ENCODE results near the gene NKX1-2.

NKX1-2 gene

DNA sequence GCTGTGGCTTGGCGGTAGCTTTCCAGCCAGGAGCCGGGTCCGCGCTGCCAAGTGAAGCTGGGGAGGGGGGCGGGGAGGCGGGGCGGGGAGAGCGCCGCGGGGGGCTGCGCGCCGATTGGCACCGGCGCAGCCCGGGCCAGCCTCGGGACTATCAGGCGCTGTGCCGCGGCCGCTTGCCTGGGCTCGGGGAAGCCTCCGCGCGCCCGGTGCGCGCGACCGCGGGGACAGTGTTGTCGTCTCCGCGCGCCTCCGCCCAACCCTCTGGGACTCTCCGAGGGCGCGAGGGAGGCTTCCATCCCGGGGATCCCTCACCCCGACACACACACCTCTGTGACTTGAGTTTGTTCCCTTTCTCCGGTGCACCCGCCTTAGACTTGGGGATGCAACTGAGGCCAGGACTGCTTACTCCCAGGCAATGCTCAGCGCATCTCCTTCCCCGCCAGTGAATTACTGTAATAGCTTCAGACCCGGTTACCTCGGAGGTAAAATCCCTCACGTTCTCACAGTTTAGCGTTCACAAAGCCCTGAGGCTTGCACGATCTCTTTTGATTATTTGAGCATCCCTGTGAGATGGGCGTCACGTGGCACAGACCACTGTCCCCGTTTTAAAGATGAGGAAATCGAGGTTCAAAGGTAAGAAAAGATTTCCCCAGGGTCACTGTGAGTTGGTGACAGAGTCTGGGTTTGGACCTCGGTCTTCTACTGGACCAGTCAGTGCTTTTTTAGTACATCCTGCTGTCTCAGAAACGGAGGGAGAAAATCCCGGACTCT is at the start of gene NKX1-2:
NKX1-2 (minus strand) TSS at position 24 of the 771 bp plus-strand sequence. CDS start 92 bp downstream, outside the sequence.
- DNase-seq (ENCODE audit: low read depth) = no peak

DNA sequence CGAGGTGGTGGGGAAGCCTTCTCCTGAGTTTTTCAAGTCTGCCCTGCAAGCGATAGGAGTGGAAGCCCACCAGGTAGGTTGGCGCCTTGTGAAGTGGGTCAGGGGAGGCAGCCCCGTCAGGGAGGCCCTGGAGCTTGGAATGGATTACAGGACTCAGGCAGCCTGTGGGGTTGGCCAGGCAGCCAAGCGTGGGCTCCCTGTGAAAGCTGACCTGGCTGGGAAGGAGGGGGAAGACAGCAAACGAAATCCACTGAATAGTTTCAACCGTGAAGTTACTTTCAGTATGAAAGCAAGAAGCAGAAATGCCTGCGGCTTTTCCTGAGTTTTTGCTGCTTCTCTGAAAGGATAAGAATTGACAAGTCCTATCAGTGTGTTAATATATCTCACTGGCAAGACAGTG is 48.2 kb upstream of the NKX1-2 start:
- DNase-seq (ENCODE audit: low read depth) = no peak

DNA sequence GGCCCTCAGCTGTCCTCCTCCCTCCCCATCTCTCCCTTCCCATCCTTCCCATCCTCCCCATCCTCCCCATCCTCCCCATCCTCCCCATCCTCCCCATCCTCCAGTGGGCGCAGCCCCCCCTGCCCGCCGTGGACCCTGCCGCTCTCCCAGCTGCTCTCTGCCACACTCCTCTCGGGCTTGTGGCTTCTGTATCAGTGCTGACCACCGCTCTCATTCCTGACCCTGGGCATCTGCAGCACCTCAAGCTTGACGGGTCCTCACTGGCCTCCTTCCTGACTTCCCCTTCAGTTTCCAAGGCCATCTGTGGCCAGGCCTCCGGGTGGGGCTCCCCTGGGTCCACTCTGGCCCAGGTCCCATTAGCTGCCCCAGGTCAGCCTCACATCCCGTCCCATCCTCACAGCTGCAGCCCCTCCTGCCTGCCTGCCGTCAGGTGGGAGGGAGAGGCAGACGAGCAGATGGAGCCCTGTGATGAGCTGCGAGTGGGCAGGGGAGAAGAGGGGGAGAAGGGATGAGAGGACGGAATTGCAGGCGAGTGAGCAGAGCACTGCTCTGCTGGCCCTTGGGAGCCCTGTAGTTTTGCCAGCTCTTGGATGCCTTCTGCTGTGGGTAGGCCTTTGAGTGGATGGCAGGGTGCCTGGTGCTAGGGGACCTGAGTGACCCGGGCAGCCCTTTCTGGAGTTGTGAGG is 47.5 kb upstream of the NKX1-2 start:
- no peak for DNase-seq (ENCODE audit: low read depth)

DNA sequence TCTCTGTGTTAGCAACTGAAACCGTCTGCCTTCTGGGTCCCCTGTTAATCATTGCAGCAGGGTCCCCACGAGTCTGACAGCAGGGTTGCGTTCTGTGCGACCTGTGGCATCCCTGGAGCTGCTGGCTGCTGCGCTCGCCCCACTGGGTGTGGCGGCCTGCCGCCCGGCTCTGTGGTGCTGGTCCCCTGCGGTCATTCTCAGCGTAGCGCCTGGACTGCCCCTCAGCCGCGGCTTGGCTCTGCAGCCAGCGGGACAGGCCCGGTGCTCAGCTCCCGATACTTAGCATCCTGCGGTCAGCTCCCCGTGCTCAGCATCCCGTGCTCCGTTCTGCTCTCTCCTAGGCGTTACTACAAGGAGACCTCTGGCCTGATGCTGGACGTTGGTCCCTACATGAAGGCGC is 46.8 kb upstream of the NKX1-2 start:
- no peak for DNase-seq (ENCODE audit: low read depth)

DNA sequence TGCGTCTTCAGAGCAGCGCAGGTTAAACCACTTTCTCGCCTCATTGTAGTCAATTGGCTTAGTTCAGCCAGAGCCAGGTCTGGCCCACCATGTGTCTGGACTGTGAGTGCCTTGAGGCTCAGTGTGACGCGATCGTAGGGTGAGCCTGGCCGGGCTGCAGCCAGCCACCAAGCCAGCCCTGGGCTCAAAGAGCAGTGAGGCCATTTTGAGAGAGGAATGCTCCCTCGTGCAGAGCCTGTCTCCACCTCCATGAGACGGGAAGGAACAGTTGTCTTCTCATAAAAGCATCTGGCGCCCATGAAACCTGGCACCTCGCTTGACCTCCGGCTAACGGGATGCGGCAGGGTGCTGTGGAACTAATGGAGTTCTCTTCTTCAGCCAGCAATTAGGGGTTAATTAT is 46.3 kb upstream of the NKX1-2 start:
- no peak for DNase-seq (ENCODE audit: low read depth)

DNA sequence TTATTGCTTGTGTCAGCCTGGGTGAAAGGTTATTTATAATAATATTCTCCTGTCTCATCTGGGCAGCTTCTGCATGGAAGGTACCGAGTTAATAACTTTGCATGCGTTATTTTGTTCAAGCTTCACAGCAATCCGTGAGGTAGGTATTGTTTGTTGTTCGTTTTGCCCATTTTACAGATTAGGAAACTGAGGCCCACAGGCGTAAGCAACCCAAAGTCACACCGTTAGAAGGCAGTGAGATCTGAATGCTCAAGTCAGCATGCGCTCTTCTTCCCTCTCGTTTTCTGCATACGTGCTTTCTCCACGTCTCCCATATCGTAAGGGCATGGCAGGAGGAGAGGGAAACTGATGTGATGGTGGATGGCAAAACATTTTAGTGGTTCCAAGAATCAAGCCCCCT is 45.9 kb upstream of the NKX1-2 start:
- no peak for DNase-seq (ENCODE audit: low read depth)

DNA sequence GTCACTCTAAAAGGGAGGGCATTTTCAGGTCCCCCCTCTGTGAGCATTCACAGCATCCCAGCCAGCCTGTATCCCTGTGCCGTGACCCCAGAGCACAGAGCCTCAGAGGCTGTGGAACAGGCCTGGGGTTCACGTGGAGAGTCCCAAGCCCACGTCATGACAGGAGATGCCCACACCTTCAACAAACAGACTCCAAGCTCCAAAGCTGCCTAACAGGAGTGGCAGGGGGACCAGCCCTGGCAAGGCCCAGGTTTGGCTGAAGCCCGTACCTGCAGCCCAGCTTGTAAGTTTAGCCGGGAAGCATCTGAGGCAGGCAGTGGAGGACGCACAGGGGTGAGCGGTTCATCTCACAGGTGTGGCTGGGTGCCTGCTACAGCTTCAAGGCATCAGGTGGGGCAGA is 45.3 kb upstream of the NKX1-2 start:
- no peak for DNase-seq (ENCODE audit: low read depth)

DNA sequence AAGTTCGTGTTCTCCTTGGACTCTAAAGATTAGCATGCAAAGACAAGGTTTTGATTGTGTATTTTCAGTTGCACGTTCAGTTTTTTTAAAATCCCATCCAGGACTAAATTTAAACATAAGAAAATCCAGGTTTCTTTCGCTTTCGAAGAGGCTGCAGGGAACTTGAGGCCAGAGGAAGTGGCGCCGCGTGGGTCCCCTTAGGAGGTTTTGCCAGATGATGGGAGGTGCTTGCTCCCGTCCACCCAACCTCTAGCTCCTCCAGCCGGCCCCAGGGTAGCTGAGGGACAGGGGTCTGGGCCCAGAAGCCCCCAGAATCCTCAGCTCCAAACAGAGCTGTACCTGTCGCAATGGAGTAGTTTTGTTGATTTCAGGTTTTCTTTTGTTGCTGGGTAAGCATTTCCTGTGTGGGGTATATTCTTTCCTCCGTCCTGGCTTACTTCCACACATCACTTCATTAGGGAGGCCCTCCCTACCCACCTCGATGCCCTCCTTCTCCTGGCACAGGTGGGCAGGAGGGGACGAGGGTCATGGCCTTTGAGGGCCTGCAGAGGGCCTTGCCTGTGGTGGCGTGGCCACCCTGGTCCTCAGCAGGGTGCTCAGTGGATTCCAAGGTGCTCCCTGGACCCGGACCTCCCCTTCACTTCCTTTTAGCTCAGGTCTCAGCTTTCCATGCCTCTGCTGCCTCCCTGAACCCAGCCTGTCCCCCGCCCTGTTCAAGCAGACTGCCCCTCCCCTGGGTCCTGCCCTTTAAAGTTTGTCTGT is 44.4 kb upstream of the NKX1-2 start:
- no peak for DNase-seq (ENCODE audit: low read depth)

DNA sequence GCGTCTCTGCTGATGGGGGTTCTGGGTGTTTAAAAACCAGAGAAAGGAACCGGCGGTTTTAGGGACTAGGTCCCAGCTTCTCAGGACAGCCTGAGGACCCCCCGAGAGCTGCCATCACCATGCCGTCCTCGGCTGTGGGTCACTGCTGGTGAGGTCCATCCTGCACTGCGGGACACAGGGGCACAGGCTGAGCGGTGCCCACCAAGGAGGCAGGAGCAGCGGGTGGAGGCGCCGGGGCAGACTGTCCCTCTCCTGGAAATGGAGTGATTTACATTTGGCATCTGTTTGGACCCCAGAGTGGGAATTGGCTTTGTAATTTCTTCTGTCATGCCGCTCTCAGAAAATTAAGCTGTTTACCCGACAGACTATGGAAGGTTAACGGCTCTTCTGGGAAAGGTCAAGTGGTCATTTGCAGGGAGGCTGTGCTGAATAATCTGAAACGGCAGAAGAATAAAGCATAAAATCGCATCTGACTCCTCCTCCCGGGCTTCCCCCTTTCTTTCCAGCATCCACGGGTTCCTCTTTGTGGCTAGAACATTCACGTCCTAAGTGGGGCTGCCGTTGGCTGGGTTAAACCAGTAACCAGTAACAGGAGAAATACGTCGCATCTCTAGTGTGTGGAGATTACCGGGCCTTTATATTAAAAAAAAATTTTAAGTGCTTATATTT is 43.5 kb upstream of the NKX1-2 start:
- DNase-seq (ENCODE audit: low read depth) = no peak

DNA sequence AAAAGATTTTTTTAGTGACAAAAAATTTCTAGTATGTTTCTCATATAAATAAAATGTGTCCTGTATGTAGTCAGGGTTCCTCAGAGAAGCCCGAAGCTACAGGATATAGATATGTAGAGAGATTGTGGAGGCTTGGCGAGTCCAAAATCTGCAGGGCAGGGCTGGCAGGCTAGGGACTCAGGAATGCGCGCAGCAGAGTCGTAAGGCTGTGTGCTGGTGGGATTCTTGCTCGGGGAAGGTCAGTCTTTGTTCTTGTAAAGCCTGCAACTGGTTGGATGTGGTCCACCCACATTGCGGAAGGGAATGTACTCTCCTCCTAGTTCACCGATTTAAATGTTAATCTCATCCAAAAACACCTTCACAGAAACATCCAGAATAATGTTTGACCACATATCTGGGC is 42.4 kb upstream of the NKX1-2 start:
- DNase-seq (ENCODE audit: low read depth) = no peak

DNA sequence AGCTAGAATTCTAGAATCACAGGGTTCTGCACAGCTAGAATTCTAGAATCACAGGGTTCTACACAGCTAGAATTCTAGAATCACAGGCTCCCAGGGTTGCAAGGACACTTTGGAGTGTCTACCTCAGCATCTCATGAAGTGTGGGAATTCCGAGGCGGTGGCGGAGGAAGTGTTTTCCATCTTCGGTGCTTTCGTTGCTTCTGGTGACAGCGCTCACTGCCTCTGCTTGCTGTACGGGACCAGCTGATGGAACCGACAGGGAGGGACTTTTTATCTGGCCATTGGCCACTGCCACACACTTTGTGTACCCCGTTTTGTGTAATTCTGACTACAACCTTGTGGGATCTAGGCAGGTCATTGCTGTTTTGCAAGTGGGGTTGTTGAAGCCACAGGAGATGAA is 41.3 kb upstream of the NKX1-2 start:
- no peak for DNase-seq (ENCODE audit: low read depth)

DNA sequence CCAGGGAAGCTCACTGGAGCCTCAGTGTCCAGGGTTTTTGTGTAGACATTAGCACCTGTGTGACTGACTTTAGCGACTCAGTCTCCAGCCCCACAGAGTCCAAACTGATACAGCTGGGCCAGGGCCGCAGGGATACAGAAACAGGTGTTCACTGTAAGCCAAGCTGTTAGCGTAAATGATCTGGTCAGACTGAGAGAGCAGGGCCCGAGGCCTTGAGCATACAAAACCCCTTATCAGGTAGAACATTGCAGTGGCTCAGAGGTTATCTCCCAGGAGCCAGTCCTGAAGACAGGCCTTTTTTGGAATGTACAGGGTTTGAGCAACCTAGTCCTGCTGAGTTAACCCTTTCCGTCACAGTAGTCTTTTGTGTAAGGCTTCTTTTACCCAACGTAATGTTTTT is 36.8 kb upstream of the NKX1-2 start:
- DNase-seq (ENCODE audit: low read depth) = no peak

DNA sequence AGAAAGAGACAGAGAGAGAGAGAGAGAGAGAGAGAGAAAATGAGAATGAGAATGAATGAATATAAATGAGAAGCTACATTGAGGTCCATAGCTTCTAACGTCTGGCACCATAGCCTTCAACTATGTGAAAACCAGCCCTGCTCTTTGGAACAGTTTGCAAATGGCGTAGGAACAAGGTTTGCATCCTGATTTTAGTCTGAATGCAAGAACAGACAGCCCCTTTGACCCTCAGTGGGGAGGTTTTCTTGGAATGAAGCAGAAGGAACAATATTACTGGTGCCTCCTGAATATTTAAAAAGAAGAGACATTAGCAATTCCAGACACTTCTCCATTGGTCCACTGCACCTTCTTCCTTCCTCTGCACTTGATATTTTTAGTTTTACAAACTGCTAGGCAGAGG is 34.8 kb upstream of the NKX1-2 start:
- no peak for DNase-seq (ENCODE audit: low read depth)

DNA sequence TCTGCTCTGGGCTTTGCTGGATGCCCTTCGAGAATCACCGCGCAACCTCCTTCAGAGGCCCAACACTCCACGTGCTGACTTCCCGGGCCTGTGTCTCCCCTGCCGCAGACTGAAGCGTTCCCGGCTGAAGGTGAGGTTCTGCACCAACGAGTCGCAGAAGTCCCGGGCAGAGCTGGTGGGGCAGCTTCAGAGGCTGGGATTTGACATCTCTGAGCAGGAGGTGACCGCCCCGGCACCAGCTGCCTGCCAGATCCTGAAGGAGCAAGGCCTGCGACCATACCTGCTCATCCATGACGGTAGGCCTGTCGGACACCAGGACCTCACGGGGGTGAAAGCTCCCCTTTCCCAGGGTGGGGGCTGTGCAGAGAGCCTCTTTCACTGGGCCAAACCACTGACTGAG is 34.2 kb upstream of the NKX1-2 start:
- no peak for DNase-seq (ENCODE audit: low read depth)

DNA sequence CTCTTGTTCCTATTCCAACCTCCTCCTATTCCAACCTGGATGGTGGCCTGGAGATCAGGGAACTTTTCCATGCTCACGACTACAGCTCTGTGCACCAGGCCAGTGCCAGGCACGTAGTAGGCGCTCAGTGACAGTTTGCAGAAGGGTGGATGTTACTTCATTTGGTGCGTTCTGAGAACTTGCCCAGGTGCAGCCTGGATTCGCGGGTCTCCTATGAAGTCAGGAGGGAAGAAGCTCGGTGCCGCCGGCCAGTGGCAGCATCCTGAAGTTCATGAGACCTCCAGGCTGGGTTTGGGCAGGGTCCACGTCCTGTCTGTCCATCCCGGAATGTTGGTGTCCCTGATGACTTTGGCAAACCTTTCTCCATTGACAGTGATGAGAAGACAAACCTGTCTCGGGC is 33.0 kb upstream of the NKX1-2 start:
- no peak for DNase-seq (ENCODE audit: low read depth)

DNA sequence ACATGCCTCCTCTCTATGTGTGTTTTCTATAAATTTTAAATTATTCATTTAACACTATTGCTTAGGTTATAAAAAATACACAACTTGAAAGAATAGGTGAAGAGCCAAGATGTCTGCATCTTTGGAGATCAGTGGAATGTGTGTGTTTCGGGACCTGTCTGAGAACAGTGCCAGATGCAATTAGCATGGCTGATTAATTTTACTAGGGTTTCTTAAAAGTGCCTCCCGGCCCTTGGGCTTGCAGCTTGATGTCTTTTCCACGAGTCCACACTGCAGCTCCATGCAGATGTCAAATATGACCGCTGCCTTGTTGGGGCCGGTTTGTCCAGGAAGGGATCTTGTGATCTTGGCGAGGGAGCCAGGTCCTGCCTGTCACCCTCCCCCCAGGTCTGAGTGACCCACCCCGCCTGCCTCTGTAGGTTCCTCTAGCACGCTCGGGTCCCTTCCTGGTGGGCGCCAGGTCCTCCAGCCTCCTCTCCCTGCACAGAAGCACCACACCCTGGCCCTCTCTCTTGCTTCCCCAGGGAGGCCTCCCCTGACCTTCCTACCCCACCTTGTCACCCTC is 32.5 kb upstream of the NKX1-2 start:
- DNase-seq (ENCODE audit: low read depth) = no peak

DNA sequence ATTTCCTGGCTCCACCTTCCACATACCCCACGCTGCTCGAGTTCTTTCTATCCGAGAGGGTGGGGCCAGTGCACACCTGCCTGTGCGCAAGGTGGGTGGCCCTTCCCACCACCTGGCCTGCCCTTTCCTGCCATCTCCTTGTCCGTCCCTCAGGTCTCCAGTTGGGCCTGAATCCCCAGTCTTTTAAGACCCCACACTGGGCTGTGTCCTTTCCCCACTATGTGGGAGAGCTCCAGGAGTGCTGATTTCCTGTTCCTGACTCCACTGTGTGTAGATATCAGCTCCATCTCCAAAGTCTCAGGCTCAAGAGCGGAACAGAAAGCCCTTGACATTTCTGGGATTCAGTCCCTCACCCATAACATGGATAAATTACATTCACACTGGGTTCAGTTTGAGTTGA is 31.9 kb upstream of the NKX1-2 start:
- no peak for DNase-seq (ENCODE audit: low read depth)

DNA sequence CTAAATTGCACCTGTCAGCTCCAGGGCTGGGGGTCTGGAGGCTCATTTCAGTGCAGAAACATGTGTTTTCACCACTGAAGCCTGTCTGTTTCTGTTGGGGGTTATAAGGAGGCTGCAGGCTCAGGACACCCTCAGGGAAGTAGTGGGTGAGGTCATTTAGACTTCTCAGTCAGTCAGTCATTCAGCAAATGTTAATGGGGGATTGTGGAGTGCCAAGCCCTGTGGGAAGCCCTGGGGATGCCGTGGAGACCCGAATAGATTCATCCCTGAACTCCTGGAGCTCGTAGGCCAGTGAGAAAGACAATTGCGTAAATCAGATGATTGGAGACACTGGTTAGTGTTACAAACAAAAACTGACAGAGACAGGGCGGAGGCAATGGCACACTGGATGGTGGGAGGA is 31.0 kb upstream of the NKX1-2 start:
- DNase-seq (ENCODE audit: low read depth) = no peak

DNA sequence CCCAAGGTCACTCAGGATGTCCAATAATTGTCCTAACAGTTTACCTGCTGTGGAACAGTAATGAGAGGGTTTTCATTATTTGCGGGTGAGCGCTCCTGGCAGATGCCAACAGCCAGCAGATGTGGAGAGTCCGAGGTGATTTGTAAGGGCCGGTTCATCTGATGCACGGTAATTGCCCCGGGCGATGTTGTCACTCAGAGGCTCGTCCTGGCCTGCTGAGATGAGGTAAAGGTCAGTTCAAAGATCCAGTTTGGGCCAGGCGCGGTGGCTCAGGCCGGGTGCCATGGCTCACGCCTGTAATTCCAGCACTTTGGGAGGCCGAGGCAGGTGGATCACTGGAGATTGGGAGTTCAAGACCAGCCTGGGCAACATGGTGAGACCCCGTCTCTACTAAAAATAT is 28.7 kb upstream of the NKX1-2 start:
- no peak for DNase-seq (ENCODE audit: low read depth)

DNA sequence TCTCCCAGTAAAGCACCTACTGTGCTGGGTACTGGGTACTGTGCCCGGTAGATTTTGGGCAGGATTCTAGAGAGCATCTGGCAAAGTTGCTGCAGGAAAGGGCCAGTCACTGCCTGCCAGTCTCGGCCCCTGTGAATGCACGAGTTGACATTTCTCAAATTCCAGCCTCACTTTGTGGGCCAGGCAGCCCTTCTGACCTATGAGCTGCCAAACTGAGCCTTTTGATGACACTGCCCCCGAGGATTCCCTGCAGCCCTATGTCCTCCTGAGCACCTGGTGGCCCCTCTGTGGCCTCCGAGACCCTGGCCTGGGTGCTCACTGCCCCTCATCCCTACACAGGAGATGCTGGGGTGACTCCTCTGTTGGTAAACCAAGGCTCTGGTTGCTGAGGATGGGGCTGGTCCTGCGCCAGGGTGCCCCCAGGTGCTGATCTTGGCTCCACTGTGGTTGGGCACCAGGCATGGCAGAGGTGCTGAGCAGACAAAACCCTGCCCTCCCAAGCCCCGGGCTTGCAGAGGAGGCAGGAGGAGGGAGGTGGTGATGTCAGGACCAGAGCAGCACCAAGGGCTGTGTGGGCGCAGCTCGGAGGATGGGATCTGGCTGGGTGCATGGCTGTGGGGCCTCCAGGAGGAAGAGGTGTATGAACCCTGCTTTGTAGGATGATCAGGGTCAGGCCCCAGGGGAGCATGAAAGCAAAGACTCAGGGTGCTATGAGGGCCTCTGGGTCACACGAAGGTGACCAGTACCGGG is 28.0 kb upstream of the NKX1-2 start:
- DNase-seq (ENCODE audit: low read depth) = no peak

DNA sequence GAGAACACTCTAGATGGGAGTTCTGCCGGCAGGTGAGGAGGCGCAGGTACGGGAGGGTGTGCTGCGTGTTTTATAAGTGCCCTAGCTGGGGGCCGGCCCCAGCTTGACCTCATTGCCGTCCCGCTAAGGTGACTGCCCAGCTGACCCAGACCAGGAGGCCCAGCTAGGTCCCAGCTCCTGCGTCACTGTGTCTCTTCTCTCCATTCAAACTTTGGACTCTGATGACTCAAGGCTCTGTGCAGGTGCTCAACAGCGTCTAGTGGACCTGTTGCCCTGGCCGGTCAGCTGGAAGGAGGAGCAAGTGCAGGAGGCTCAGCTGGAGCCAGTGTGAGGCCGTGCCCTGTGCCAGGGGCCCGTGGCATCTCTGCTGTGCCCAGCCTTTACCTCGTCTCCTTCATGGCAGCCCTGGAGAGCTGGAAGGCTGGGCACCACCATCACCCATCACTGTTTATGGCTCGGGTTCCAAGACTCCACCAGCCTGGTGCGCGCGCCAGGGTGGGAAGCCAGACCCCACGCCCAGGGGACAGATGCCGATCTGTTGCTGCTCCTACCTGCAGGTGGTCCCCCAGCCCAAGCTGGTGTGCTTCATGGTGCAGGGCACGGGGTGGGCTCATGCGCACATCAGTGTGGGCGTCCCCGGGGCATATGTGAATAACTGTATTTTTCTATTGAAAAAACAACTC is 26.3 kb upstream of the NKX1-2 start:
- DNase-seq (ENCODE audit: low read depth) = no peak
